Measurements from ENCODE around the gene IZUMO4.
A peak's percentile ranks its signal among the peaks of the same experiment; 100 is the strongest.

The IZUMO4 gene

GRCh38 chr19:2050349-2050990 lies 46.2 kb upstream of the IZUMO4 start:
- Histone ChIP-seq H2AFZ (ENCODE audit: low read depth, low read length) (no peak overlapping the region), H3K9me3 (ENCODE audit: insufficient read depth, low read length, severe bottlenecking) (no peaks in the 10 kb centered on the region), H3K4me2 (ENCODE audit: insufficient read depth, low read length) (peak overlapping the region; percentile 96), H3K4me3 (ENCODE audit: low read depth in 1 of 2, low read length in 2 of 2) (peak overlapping the region; percentile 84 to 89), H4K20me1 (ENCODE audit: insufficient read depth, low read length) (peaks cover 52% of the 10 kb centered on the region), H3K4me1 (ENCODE audit: insufficient read depth, low read length) (peaks cover 47% of the 10 kb centered on the region), H3K27ac (ENCODE audit: low read length) (peak overlapping the region; percentile 74), H3K9ac (ENCODE audit: low read depth, low read length) (peak overlapping the region; percentile 91), H3K27me3 (ENCODE audit: insufficient read depth, low read length, poor library complexity) (no peaks in the 10 kb centered on the region), H3K36me3 (ENCODE audit: insufficient read depth, low read length) (peaks cover 36% of the 10 kb centered on the region; the same call in 1 of the 2 replicates), H3K79me2 (ENCODE audit: insufficient read depth, low read length) (peaks cover 50% of the 10 kb centered on the region)
- peak; percentile 10 for ATAC-seq (ENCODE audit: insufficient read depth, low read depth)
- TF ChIP-seq CTCF (IDR thresholded peaks at IDR 0.05; ENCODE audit: borderline replicate concordance, extremely low read depth, low read length, poor library complexity, severe bottlenecking) (no peak), EZH2 (IDR thresholded peaks at IDR 0.05; ENCODE audit: borderline replicate concordance, low read depth, low read length, severe bottlenecking) (no peak)
- DNase-seq, result no peak

- peaks cover 36% of the 10 kb centered on the region; the same call in 1 of the 2 replicates for H3K36me3 ChIP-seq (ENCODE audit: insufficient read depth, low read length)
Measured at GRCh38 chr19:2050991-2051772, 45.5 kb upstream of the IZUMO4 start, which contains the start of gene MKNK2. Gene MKNK2 (minus strand): TSS chr19:2051244. CDS start chr19:2050851, 393 bp downstream.

More at GRCh38 chr19:2050991-2051772, 45.5 kb upstream of the IZUMO4 start, which contains the start of gene MKNK2:
- Histone ChIP-seq H3K4me1 (ENCODE audit: insufficient read depth, low read length) (peaks cover 51% of the 10 kb centered on the region), H3K79me2 (ENCODE audit: insufficient read depth, low read length) (peaks cover 48% of the 10 kb centered on the region), H4K20me1 (ENCODE audit: insufficient read depth, low read length) (peaks cover 45% of the 10 kb centered on the region), H3K27ac (ENCODE audit: low read length) (peak within 1 kb of the TSS; percentile 82), H3K9ac (ENCODE audit: low read depth, low read length) (peak within 1 kb of the TSS; percentile 91), H2AFZ (ENCODE audit: low read depth, low read length) (peak within 1 kb of the TSS; percentile 85), H3K4me3 (ENCODE audit: low read depth in 1 of 2, low read length in 2 of 2) (peak within 1 kb of the TSS; percentile 84 to 89), H3K27me3 (ENCODE audit: insufficient read depth, low read length, poor library complexity) (no peaks in the 10 kb centered on the region), H3K4me2 (ENCODE audit: insufficient read depth, low read length) (peak within 1 kb of the TSS; percentile 96), H3K9me3 (ENCODE audit: insufficient read depth, low read length, severe bottlenecking) (no peaks in the 10 kb centered on the region)
- DNase-seq, result peak; percentile 91
- peak; percentile 79 for ATAC-seq (ENCODE audit: insufficient read depth, low read depth)
- TF ChIP-seq EZH2 (IDR thresholded peaks at IDR 0.05; ENCODE audit: borderline replicate concordance, low read depth, low read length, severe bottlenecking), result no peak
- peak; percentile 75 for TF ChIP-seq CTCF (IDR thresholded peaks at IDR 0.05; ENCODE audit: borderline replicate concordance, extremely low read depth, low read length, poor library complexity, severe bottlenecking)
